ACHN (cell line): ENCODE results near the gene INO80C.

Experiments
- DNase-seq: peaks from one replicate; pipeline ENCODE4 v3.0.0-alpha.2; 2015
- in situ Hi-C: cut with HindIII; loops from 2 replicates; pipeline ENCODE4 v1.10.0; 2017; ENCODE audit warnings: low sequenced_read_pairs, low pct_ligation_motif_present, low pct_unique_long_range_greater_than_20kb

The INO80C gene

GRCh38 chr18:35443847-35444246 is 53.9 kb downstream of the INO80C start:
- in situ Hi-C loops: no loop called here

GRCh38 chr18:35443434-35443833 is 54.3 kb downstream of the INO80C start:
- in situ Hi-C loops: no loop called here
- no peak for DNase-seq

More at GRCh38 chr18:35443847-35444246, 53.9 kb downstream of the INO80C start:
- no peak for DNase-seq

- no peak for DNase-seq
- in situ Hi-C loops: no loop called here
These were observed 55.1 kb downstream of the INO80C start for GRCh38 chr18:35442701-35443100.

GRCh38 chr18:35441857-35442595 is 55.7 kb downstream of the INO80C start:
- no peak for DNase-seq
- in situ Hi-C loops: no loop called here

- no peak for DNase-seq
- in situ Hi-C loops: no loop called here
These were observed 59.1 kb downstream of the INO80C start for GRCh38 chr18:35438480-35439234.

GRCh38 chr18:35437836-35438235 is 59.9 kb downstream of the INO80C start:
- no peak for DNase-seq
- in situ Hi-C loops: no loop called here

GRCh38 chr18:35436076-35436649 is 61.6 kb downstream of the INO80C start:
- DNase-seq: no peak
- in situ Hi-C loops: no loop called here

- in situ Hi-C loops: no loop called here
- no peak for DNase-seq
These were observed 62.4 kb downstream of the INO80C start for GRCh38 chr18:35435401-35435800.

- in situ Hi-C loops: no loop called here
- DNase-seq: no peak
These were observed 65.2 kb downstream of the INO80C start for GRCh38 chr18:35432565-35433001.

GRCh38 chr18:35431374-35431741 is 66.4 kb downstream of the INO80C start:
- DNase-seq: no peak
- in situ Hi-C loops: no loop called here

- in situ Hi-C loops: no loop called here
- DNase-seq: no peak
These were observed 66.9 kb downstream of the INO80C start for GRCh38 chr18:35430721-35431373.

GRCh38 chr18:35426786-35427185 is 71.0 kb downstream of the INO80C start:
- in situ Hi-C loops: no loop called here
- DNase-seq: no peak

GRCh38 chr18:35424356-35424755 is 73.4 kb downstream of the INO80C start:
- in situ Hi-C loops: no loop called here
- no peak for DNase-seq

GRCh38 chr18:35422237-35422636 is 75.5 kb downstream of the INO80C start:
- in situ Hi-C loops: no loop called here
- no peak for DNase-seq

- in situ Hi-C loops: no loop called here
- no peak for DNase-seq
These were observed 79.2 kb downstream of the INO80C start for GRCh38 chr18:35418610-35419009.
